ENCODE results near the gene C4BPB. TPM values are rescaled to one million over a fixed set of nuclear protein-coding genes. Genes with fewer than 3 reads are reported as not detected.

Gene C4BPB
- total RNA-seq, 4 donors from 2014 or later = not detected

- 95 to 96% methylated on average over 17 of the region's 17 CpGs for WGBS, 2 donors
- TF ChIP-seq CTCF (IDR thresholded peaks at IDR 0.05) (no peak), POLR2A (IDR thresholded peaks at IDR 0.05) (no peak)
- H3K27me3 ChIP-seq = no peaks in the 10 kb centered on the region
- no peaks in the 10 kb centered on the region for H3K4me1 ChIP-seq
- no peak for DNase-seq
- H3K4me3 ChIP-seq (replicated peaks in 1 of 3) = no peak overlapping the region
- H3K9me3 ChIP-seq = no peaks in the 10 kb centered on the region
- no peaks in the 10 kb centered on the region for H3K36me3 ChIP-seq
- intact Hi-C loops (cut with DNase I) = no loop called here
- no peak overlapping the region for H3K27ac ChIP-seq
These were observed 1.1 kb downstream of the C4BPB start for GRCh38 chr1:207089627-207090355.

- no peaks in the 10 kb centered on the region for H3K36me3 ChIP-seq
- intact Hi-C loops (cut with DNase I) = no loop called here
- H3K27ac ChIP-seq = no peak overlapping the region
- no peaks in the 10 kb centered on the region for H3K4me1 ChIP-seq
- no peak for DNase-seq
- 70 to 73% methylated on average over 4 of the region's 4 CpGs for whole genome bisulfite sequencing, 2 donors
- no peaks in the 10 kb centered on the region for H3K9me3 ChIP-seq
- H3K4me3 ChIP-seq (replicated peaks in 1 of 3) = no peak overlapping the region
- H3K27me3 ChIP-seq = no peaks in the 10 kb centered on the region
- TF ChIP-seq CTCF (IDR thresholded peaks at IDR 0.05) (no peak), POLR2A (IDR thresholded peaks at IDR 0.05) (no peak)
These were observed 2.7 kb downstream of the C4BPB start for GRCh38 chr1:207091200-207091908.

GRCh38 chr1:207093944-207094343 lies 5.3 kb downstream of the C4BPB start:
- Histone ChIP-seq H3K4me1 (no peaks in the 10 kb centered on the region), H3K36me3 (no peaks in the 10 kb centered on the region), H3K9me3 (no peaks in the 10 kb centered on the region), H3K27ac (no peak overlapping the region), H3K27me3 (no peaks in the 10 kb centered on the region), H3K4me3 (replicated peaks in 1 of 3) (no peak overlapping the region)
- WGBS, 2 donors = 63 to 67% methylated on average over 2 of the region's 2 CpGs
- DNase-seq = no peak
- TF ChIP-seq POLR2A (IDR thresholded peaks at IDR 0.05) = no peak
- no peak for TF ChIP-seq CTCF (IDR thresholded peaks at IDR 0.05)
- intact Hi-C loops (cut with DNase I) = no loop called here

- no peaks in the 10 kb centered on the region for H3K27me3 ChIP-seq
- no peak for DNase-seq
- no peaks in the 10 kb centered on the region for H3K9me3 ChIP-seq
- H3K4me3 ChIP-seq (replicated peaks in 1 of 3) = no peak overlapping the region
- no peaks in the 10 kb centered on the region for H3K4me1 ChIP-seq
- intact Hi-C loops (cut with DNase I) = no loop called here
- 97 to 99% methylated on average over 3 of the region's 3 CpGs for WGBS, 2 donors
- TF ChIP-seq CTCF (IDR thresholded peaks at IDR 0.05) (no peak), POLR2A (IDR thresholded peaks at IDR 0.05) (no peak)
- no peaks in the 10 kb centered on the region for H3K36me3 ChIP-seq
- no peak overlapping the region for H3K27ac ChIP-seq
These were observed 9.2 kb downstream of the C4BPB start for GRCh38 chr1:207097871-207098324.

- 85 to 88% methylated on average over 1 of the region's 1 CpG for WGBS, 2 donors
- no peak for TF ChIP-seq CTCF (IDR thresholded peaks at IDR 0.05)
- no peak for TF ChIP-seq POLR2A (IDR thresholded peaks at IDR 0.05)
- no peaks in the 10 kb centered on the region for H3K27me3 ChIP-seq
- H3K4me1 ChIP-seq = no peaks in the 10 kb centered on the region
- no peak overlapping the region for H3K4me3 ChIP-seq (replicated peaks in 1 of 3)
- intact Hi-C loops (cut with DNase I) = no loop called here
- H3K9me3 ChIP-seq = no peaks in the 10 kb centered on the region
- H3K36me3 ChIP-seq = no peaks in the 10 kb centered on the region
- no peak overlapping the region for H3K27ac ChIP-seq
- no peak for DNase-seq
These were observed 13.1 kb downstream of the C4BPB start for GRCh38 chr1:207101720-207102119.
